Right kidney (tissue), 1 donor: ENCODE data around the gene NYNRIN.
A peak's percentile ranks its signal among the peaks of the same experiment; 100 is the strongest.

Experiments used
- DNase-seq: peaks from one replicate; pipeline ENCODE4 v3.0.0-alpha.2; 2016

Gene NYNRIN

DNA sequence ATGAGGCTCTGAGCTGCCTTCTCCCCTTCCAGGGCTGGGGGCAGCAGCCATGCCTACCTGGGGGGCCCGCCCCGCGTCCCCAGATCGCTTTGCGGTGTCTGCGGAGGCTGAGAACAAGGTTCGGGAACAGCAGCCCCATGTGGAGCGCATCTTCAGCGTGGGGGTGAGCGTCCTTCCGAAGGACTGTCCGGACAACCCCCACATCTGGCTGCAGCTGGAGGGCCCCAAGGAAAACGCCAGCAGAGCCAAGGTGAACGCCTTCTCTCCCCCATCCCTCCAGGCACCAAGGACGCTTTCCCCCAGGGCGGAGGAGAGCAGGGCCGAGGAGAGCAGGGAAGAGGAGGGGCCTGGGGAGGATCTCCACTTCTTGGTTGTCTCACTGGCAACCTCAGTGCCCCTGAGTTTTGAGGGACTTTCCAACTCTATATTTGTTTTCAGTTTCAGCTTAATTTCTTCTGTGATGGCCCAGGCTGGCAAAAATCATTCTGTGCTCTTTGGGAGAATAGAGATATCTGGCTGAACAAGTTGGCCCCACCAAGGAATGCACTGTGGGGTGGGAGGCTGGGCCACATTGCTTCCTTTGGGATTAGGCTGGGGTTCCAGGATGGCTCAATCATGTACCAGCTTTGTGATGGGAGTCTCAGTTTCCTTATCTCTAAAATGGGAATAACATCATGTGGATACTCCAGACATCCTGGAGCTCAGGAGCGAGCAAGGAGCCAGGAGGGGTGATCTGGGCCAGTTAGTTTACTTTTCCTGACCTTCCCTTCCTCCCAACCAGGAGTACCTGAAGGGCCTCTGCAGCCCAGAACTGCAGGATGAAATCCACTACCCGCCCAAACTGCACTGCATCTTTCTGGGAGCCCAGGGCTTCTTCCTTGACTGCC lies 32.1 kb downstream of the NYNRIN start:
- DNase-seq: no peak

DNA sequence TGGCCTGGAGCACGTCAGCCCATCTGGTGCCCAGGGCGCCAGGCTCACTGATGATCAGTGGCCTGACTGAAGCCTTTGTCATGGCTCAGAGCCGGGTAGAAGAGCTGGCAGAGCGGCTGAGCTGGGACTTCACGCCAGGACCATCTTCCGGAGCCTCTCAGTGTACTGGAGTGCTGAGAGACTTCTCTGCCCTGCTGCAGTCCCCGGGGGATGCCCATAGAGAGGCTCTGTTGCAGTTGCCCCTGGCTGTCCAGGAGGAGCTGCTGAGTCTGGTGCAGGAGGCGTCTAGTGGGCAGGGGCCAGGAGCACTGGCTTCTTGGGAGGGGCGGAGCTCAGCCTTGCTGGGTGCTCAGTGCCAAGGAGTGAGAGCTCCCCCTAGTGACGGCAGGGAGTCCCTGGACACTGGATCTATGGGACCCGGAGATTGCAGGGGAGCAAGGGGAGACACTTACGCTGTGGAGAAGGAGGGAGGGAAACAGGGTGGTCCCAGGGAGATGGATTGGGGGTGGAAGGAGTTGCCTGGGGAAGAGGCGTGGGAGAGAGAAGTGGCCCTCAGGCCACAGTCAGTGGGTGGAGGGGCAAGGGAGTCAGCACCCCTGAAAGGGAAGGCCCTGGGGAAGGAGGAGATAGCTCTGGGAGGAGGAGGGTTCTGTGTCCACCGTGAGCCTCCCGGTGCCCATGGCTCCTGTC lies 32.9 kb downstream of the NYNRIN start:
- DNase-seq: peak; percentile 65

DNA sequence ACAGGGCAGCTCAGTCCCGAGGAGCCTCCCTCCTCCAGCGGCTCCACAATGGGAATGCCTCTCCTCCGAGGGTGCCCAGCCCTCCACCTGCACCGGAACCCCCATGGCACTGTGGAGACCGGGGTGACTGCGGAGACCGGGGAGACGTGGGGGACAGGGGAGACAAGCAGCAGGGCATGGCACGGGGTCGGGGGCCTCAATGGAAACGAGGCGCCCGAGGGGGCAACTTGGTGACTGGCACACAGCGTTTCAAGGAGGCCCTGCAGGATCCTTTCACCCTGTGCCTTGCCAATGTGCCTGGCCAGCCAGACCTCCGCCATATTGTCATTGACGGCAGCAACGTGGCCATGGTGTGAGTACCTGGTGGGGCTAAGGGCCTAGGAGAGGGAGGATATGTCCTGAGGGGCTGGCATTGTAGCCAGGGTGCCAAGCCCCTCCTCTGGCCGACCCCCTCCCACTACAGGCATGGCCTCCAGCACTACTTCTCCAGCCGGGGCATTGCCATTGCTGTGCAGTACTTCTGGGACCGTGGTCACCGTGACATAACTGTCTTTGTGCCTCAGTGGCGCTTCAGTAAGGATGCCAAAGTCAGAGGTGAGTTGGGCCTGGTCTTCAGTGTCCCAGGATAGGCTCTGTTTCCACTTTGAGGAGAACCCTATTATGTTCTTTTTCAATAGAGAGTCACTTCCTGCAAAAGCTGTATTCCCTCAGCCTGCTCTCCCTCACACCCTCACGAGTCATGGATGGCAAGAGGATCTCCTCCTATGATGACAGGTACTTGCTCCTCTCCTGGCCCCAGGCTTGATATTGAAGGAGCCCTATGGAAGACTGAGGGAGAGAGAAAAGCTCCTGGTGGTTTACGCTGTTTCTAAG lies 33.7 kb downstream of the NYNRIN start:
- no peak for DNase-seq

- DNase-seq: no peak
Observed at GRCh38 chr14:24434036-24434435, 35.2 kb downstream of the NYNRIN start.

DNA sequence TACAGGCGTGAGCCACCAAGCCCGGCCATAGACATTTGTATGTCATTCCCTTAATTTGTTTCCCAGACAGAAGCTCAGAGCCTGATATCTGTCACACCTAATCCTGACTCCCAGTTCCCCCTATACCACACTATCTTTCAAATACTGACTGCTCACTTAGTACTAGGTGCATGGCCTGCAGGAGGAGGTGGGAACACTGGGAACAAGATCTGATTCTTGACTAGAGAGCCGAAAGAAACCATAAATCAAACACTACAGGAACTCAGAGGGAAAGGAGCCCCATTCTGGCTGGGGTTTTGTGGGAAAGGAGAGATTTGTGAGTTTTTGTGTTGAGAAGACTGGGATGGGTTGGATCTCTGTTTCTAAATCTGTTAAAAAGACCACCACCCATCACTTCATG lies 35.9 kb downstream of the NYNRIN start:
- no peak for DNase-seq

GRCh38 chr14:24435192-24435810 lies 36.5 kb downstream of the NYNRIN start:
- no peak for DNase-seq

GRCh38 chr14:24435998-24436354 lies 37.2 kb downstream of the NYNRIN start:
- DNase-seq: no peak

DNA sequence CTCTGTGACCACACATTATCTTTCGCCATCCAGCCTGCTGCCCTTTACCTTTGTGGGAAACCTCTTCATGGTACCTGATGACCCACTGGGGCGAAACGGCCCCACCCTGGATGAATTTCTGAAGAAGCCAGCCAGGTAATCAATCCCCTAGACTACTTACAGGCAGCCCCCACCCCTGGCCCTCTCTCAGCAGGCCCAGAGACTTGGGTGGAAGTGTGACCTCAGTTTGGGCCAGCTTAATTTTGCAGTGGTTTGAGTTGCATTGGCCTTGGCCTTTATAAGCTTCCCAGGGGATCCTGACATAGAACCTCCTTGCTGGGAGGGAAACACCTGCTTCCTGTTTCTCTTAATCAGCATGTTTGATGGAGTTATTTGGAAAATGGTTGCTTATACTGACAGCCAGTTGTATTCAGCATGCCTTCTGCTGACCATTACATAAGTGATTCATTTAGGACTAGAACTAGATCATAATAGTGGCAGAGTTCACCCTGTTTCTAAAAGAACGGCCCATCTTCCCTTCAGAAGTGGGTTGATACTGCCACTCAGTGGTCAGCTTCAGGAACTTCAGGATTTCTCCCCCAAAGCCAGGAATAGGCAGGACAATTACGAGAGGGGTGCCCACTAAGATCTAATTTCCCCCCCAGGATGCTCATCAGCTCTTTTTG lies 37.7 kb downstream of the NYNRIN start:
- peak; percentile 46 for DNase-seq

GRCh38 chr14:24437020-24437735 lies 38.4 kb downstream of the NYNRIN start:
- DNase-seq: no peak

GRCh38 chr14:24437736-24438067 lies 38.9 kb downstream of the NYNRIN start:
- no peak for DNase-seq

DNA sequence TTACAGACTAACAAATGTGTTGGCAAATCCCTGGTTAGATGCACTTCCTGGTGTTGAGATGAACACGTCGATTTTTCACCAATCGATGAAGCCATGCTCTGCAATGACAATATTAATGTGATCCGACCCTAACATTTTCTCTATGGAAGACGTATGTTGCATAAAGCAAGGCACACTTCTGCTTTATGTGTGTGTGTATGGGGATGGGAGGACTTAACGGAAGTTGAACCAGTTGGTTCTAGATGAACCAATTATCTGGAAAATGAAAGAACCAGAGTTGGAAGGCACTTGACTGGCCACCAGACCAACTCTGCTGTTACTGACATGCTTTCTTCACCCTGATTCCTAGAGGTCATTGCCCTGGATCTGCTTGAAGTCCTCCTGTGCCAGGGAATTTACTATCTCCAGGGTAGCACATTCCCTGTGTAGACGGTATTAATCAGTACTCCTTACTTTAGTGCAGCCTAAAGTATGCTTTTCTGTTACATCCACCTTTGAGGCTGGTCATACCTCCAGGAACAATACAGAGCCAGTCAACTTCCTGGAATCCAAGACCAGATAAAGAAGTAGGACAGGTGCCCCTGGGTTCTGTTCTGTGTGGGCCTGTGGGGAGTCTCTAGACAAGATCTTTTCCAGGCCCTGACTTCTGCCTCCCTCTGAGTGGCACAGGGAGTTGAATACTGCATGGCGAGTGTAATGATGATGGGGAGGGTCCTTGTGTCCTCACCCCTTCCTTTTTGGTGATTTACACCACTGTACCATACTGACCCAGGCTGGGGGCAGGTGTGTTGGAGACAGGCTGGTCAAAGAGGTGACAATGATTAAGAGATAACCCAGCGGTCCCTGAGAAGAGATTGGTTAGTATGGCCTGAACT lies 39.7 kb downstream of the NYNRIN start:
- no peak for DNase-seq

DNA sequence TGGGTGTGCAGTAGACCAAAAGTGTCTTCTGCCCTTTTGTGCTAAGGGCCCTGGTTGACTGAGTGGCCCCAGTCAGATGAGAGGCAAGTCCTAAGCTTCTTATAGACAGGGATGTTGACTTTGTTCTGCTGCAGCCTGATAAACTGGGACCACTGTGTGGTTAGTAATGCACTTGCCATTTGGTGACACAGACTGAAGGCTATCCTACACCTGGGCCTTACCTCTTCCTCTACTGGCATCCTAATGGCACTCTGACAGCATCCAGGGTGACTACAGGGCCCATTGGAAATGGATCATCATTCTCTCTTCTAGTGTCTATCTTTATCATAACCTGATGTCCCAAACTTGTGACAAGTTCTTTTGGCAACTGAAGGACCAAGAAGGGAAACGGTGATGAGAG lies 40.5 kb downstream of the NYNRIN start:
- DNase-seq: no peak

DNA sequence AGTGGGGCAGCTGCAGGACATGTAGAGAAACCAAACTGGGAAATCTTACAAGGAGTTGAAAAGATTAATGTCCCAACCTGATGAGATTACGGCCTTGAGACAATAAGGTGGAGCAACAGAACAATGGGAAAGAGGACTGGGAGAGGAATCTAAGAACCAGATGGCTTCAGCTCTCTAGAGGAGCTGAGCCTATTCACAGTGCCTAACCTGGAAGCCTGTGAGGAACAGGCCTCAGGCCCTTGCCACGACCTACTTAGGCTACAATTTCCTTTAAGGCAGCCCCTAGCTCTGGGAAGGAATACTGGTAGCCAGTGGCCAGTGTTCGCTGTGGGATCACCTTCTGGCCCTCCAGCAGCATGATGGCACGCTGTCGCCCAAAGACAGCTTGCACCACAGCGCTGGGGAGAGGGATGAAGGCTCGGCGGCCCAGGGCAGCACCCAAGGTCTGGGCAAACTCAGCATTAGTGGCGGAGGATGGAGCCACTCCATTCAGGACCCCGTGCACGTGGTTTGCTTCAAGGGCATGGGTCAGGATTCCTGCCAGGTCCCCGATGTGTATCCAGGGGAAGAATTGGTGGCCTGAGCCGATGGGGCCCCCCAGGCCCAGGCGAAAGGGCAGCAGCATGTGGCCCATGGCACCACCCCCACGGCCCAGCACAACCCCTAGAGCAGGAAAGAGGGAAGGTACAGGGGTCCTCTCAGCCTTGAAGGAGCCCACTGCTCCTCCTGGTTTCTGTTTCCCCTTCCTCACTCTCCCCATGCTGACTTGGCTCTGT lies 41.2 kb downstream of the NYNRIN start:
- no peak for DNase-seq

DNA sequence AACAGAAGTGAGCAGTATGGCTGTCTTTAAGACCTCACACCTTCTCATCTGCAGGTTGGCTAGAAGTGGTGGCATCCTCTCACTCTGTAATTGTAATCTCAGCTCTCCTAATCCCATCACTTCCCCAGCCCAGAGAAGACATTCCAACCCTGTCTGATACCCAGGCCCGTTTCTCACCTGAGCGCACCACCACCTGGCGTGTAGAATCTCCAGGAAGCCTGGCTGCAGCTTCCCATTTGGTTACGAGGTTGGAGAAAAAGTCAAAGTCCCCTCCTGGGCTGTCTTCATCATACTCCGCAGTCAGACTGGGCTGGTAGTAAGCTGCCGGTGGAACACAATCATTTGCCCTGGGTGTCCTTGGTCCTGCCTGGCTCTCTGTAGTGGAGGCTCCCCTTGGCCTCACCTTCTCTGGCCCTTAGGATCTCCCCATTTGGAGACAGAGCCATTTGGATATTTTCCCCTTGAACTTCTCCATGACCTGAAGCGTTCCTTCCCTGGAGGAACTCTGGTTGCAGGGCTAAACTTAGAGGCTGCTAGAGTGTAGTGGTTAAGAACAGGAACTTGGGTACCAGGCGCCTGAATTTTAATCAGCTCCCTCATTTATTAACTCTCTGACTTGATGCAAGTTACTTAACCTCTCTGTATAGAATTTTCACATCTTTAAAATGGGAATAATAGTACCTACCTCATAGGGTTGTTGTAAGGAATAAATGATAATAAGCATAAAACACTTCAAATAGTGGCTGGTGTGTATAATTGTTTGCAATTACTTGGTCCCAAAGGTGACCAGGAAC lies 42.0 kb downstream of the NYNRIN start:
- no peak for DNase-seq

GRCh38 chr14:24441485-24441884 lies 42.7 kb downstream of the NYNRIN start:
- no peak for DNase-seq

DNA sequence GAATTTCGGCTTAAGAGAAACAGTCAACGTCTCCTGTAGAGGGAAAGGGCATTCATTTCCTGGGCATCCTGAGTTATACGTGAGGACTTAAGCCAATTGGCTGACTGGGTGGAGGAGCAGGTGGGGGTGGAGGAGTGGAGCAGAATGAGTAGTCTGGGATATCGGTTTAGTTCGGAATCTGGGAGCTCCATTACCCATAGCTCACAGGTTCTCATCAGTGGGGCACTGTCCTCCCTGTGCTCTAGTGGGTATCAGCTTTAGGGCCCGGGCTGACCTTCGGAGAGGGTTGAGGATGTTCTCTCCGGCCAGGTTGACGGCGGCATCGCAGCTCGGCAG lies 43.1 kb downstream of the NYNRIN start:
- no peak for DNase-seq

- DNase-seq: peak; percentile 90
Observed at GRCh38 chr14:24442240-24443052, 43.6 kb downstream of the NYNRIN start, which contains the start of gene SDR39U1. TSS of gene SDR39U1 (minus strand) at chr14:24442776. CDS start at chr14:24442769, 7 bp downstream.
